GM18873 (cell line): ENCODE measurements around the gene ITGA1.

Experiments used
- ATAC-seq: cut with Tn5 transposase; IDR thresholded peaks from one replicate; pipeline ENCODE4 v1.9.1; 2021; ENCODE audit warnings: mild to moderate bottlenecking, moderate library complexity, moderate number of reproducible peaks; ENCODE audit not compliant: unreplicated experiment, low FRiP score

ITGA1 gene

DNA sequence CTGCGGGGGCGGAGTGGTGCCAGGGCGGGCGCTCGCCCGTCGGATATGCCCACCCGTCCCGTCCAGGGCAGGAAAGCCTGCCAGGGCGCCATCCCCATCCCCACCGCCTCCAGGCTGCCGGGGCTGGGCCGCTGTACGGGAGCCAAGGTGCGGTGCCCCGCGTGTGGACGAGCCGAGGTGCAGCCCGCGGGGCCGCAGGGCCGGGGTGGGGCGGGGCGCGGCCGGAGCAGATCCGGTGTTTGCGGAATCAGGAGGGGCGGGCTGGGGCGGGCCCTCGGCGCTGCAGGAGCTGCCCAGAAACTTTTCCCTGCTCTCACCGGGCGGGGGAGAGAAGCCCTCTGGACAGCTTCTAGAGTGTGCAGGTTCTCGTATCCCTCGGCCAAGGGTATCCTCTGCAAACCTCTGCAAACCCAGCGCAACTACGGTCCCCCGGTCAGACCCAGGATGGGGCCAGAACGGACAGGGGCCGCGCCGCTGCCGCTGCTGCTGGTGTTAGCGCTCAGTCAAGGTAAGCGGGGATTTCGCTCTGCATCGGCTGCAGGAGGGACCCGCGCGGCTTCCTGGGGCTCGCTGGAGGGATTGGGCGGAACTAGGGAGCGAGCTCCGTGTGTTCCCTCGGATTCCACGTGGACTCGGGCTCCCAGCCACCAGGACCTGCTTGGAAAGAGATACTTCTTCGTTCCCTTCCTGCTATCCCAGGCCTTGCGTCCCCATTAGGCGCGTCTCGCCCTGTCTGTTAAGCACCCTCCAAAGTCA lies 201.5 kb downstream of the ITGA1 start, which contains the start of gene ITGA2:
ITGA2 (plus strand) TSS at position 328 of the 756 bp plus-strand sequence; CDS start at position 445, 117 bp downstream.
- peak; percentile 54 for ATAC-seq

DNA sequence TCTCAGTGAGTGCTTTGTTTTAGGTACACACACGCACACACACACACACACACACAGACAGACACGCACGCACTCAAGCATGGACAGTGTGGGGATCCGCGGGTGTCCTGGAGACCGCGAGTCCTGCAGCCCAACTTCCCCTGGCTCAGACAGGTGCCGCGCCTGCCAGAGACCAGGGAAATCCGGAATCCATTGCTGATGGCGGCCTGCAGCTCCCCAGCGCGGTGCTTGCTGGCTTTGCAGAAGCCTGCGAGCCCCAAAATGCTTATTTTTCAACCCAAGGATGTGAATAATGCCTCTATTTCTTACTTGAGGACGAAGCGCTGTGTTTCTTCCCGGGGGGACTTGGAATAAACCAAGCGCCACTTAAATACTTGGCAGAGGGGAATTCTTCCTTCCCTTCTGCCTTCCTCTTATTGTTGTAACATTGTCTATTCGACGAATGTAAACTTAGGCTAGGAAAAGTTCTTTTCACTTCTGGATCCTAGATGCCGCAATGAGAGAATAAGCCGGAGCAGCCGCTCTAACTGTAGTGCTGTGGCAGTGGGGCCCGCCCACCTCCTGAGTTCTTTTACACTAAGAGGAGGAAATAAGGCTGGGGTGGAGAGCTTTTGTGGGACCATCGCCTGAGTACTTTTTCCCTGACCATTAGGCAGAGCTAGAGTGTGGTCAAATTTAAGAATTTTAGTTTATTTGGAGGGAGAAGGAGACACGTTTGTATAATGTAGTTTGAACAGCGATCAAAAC lies 202.2 kb downstream of the ITGA1 start:
- peak; percentile 17 for ATAC-seq

DNA sequence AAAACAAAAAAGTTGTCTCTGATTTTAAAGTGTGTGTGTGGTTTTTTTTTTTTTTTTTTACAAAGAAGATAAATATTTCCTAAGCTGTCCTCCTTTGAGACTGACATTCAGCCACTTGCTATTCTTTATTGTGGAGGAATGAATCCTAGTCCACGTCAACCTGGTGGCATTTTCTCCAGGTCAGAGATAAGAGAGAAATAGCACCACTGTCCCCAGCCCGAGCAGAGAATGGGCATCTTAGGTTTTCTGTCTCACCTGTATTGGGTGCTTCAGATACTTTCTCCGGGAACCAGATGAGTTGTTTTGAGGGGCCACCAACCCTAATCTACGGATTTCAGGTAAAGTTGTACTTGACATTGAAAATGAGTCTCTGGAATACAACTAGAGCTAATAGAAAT lies 202.8 kb downstream of the ITGA1 start:
- no peak for ATAC-seq

DNA sequence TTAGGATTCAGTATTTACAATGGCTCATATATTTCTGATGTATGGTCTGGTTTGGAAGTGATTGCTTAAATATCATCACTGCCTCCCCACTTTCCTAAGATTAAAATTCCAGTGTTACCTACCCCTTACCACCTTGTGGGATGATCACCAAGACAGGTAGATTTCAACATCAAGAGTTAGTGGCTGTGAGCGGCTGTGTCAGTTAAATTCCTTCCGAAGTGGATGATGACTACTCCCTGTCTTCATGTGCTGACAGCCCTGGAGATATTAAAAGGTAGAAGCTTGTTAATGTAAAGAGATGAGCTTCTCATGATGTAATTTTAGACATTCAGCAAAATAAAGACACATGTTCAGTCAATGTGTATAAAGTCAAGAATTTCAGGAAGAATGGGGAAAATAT lies 205.7 kb downstream of the ITGA1 start:
- ATAC-seq, result no peak

DNA sequence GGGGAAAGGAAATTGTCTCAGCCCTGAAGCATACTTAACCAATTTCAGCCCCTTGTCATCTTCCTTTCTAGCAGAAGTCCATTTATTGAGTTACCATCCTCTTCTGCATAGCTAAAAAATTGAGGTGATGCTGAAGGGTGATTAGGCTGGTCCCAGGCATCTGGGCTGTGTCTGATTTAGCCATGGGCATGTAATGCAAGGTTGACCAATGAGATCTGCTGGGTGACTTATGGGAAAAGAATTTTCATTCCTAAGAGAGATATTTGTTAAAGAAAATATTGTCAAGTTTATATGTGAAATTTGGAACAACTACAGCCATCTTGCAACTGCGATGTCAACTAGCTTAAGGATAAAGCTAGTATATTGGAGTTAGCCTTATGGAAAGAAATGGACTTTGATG lies 206.6 kb downstream of the ITGA1 start:
- ATAC-seq, result no peak

DNA sequence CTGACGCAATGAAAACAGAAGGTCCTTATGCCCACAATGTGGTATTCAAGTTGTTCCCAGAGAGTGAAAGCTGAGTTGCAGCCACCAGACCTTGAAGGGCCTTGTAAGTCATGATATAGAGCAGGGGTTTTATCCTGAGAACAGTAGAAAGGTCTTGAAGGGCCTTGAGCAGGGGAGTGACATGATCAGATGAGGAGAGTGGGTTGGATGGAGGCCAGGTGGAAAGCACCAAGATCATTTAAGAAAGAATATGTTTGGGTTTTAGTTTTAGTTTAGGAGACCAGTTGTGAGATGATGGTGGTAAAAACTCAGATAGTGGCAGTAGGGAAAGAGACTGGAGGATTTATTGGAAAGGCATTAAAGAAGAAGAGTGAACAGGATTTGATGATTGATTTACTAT lies 207.4 kb downstream of the ITGA1 start:
- ATAC-seq, result no peak

DNA sequence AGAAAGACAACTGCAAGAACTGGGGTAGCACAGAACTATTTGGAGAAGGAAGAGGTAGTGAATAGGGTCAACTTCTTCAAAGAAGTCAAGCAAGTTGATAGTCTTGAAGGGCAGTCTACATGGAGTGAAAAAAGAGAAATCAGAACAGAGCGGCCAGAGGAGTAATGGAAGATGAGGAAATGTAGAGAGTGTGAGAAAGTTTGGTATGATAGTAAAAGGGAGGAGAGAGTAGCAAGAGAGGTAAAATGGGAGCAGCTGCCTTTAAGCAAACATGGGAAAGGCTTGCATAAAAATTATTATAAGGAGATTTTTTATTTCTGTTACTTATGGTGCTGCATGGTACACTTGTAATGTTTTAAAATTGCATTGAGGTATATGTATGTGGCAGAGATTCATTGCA lies 208.2 kb downstream of the ITGA1 start:
- ATAC-seq, result no peak

DNA sequence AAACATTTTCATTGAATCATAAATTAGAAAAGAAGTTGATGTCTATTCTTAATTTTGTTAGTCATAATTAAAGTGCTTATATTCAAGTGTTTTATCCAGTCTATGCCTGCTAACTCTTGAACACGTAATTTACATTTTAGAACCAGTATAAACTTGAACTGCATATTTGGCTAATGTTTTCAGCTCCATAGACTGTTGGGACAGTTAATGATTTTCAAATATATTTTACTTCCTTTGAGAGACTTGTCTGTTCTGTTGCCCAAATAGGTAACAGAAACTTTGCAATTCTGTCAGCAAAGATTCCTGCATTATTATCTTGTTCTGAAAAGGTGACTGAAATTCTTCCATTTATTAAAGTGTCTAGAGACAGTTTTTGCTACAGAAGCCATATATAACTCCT lies 209.3 kb downstream of the ITGA1 start:
- ATAC-seq, result no peak

DNA sequence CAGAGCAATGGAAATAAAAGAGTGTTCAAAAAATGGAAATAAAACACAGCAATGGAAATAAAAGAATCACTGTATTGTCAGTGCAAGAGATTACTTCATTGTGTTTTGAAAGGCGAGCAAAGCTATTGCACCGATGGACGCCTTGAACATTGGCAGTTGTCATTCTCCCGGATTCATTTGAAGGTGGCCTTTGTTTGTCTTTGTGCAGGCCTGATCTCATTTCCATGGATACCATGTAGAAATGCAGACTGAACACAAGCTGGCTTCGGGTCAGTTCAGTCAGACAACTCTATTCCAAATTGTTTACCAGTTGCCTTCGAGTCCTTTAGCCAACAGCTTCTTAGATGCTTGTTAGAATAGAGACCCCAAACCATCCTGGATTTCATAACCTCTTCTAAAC lies 209.7 kb downstream of the ITGA1 start:
- no peak for ATAC-seq

DNA sequence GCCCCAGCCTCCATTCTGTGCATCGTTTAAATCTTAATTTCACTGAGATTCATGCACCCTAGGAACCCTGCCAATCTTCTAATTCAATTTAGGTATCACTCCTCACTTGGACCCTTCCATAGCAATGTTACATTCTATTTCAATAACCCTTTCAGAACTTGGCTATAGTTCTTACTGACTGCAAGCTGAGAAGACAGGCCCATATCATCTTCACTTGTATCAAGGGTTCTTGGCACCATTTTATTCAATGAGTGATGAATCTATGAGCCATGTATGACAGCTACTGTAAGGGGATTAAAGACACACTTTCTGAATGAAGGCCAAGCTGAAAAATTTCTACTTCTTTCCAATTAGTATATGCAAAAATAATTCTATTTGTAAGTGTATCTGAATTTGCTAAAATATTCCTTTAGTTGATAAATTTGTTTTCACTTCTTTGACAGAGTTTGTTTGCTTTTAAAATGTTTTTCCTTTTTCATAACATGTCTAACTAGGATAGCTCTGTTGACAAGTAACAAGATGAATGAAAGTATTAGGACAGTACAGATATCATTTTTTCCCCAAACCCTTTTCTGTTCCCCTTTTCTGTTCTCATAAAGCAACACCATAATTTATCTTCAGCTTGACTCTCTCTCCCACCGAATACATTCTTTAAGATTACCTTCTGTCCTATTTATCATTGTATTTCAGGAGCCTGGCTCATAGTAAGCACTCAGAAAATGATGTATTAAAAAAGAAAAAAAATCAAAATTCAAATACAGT lies 211.0 kb downstream of the ITGA1 start:
- no peak for ATAC-seq

DNA sequence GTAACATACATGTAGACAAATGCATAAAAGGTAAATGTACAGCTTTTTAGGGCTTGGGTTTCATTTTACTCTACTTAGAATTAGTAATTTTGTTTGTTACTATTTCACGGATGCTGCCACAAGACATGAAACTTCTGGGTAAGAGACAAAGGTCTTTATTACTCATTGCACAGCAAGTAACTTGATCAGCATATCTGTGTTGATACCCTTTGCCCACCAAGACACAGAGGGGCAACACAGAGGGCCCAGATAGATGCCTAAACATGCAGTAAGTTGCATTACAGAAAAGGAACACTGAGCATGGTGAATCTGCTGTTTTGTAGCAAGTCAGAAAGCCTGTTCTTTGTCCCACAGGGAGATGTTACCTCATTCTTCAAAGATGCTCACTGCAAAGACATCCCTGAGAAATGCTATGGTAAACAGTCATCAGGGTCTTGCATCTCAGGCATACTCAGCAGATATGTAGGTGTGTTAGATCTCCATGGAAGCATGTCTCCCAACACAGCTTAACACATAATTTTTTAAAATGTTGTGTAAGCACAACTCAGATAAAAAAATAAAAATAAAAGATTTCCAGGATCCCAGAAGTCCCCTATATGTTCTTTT lies 211.7 kb downstream of the ITGA1 start:
- no peak for ATAC-seq

DNA sequence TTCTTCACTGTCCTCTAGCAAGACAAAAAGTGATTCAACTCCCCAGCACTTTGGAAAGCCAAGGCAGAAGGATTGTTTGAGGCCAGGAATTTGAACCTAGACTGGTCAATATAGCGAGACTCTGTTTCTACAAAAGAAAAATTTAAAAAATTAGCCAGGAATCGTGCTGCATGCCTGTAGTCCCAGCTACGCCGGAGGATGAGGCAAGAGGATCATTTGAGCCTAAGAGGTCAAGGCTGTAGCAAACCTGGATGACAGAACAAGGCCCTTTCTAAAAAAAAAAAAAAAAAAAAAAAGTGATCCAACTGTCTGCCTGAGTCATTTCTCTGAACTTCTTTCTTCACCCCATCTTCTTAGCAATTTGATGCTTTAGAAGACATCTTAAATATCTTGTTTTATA lies 213.8 kb downstream of the ITGA1 start:
- no peak for ATAC-seq

DNA sequence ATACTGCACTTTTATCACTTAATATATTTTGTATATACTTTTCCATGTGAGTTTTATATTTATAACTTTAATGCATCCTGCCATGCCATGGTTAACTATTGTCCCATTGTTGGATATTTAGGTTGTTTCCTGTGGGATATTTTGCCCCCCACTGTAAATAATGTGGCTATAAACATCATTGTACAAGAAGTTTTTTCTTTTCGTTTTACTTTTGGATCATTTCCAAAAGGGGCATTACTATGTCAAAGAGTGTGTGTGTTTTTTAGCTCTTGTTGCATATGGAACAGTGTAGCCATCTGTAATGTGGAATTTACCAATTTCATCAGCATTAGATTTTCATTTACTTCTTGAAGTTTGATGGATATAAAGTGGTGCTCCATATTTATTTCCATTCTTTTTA lies 214.8 kb downstream of the ITGA1 start:
- no peak for ATAC-seq

DNA sequence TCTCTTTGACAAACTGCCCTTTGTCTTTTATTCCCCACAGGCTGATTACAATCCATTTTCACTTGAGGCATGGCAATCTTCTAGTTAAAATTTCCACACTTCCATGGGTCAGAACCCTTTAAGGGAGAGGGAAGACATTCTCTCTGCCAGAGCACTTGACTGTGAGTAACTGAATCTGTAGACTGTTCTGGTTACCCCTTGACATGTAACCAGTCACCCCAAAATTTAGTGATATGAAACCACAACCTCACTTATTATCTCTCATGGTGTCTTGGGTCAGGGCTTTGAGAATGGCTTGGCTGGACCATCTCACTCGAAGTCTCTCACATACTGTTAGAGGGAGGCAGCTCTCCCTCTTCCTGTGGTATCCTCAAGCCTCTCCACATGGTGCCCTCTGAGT lies 215.4 kb downstream of the ITGA1 start:
- ATAC-seq, result no peak

DNA sequence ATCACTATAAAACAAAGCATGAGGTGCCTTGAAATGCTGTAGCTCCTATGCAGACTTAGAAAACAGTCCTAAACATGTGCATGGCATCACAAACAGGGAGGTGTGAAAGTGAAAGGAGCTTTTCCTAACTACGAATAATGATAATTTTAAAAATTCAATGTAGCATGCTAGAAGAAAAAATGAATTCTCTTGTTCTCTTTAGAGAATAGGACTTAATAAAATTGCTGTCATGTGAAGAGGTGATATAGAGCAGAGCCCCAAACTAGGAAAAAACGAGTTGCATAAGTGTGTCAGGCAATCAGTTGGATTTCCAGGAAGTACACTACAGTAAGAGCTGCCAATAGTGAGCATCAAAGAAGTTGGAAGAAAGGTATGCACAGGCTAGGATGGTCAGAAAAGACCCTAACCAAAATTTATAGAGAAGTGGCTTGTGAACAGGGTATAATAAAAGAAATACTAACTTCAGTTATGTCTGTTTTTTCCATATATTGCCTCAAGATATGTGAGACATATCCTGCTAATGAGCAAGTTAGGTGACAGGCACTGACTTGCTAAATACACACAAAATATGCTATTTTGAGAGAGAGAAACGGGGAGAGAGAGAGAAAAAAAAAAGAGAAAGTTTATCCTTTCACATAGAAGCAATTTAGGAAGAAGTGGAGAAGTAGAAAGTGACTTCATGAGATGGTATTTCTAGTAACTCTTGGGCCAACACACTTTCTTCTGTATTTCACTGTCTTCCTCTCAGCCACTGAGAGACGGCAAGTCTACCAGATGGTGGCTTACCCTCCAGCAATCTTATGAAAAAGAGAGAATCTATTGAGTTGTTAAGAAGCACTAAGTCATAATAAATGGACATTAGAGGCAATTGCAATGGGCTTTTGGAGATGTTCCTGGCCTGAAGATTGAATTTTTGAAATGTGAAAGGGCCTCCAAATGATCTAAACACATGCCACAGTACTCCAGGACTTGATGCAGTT lies 219.5 kb downstream of the ITGA1 start:
- no peak for ATAC-seq

DNA sequence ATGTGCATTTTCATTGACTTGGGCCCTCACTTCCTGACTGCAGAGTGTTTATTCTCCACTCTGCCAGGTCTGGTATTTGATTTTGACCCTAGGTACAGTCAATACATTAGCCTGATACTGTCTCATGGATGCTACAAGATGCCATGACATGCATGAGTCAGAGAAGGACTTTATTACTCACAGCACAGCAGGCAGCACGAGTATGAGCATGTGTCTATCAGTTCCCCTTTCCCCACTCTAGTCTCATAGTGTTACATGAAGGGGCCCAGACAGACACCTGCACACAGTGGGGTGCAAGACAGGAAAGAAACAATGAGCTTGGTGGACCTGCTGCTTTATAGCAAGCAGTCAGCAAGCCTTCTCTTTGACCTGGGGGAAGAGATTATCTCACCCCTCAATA lies 221.0 kb downstream of the ITGA1 start:
- peak; percentile 97 for ATAC-seq
